HG03039 (cell line): ENCODE data around the gene CASK.
"Not testable (repeated sequence)": the region's sequence is repeated elsewhere in the genome, so short reads cannot be mapped to it uniquely, and the experiment has no call there.

ENCODE experiments used
- ATAC-seq: cut with Tn5 transposase; IDR thresholded peaks from one replicate; pipeline ENCODE4 v1.9.1; 2021; ENCODE audit warnings: mild to moderate bottlenecking, moderate library complexity; ENCODE audit not compliant: unreplicated experiment

CASK gene

GRCh38 chrX:41739871-41740270, 183.5 kb downstream of the CASK start:
- ATAC-seq = no peak

DNA sequence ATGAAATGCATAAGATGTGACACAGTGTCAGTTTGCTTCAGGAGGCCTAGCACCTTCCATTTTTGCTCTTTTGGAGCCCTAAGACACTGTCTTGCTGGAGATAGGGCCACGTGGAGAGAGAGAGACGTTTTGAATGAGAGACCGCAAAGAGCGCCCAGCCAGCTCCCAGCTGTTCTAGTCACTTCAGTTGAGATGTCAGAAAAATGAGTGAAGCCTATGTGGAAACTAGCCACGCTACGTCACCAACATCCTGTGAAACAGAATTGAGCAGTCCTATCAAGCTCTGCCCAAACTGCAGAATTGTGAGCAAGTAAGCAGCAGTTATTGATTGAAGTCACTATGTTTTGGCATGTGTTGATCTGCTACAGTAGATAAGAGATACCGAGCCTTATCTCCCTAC, 186.3 kb downstream of the CASK start:
- no peak for ATAC-seq

GRCh38 chrX:41734530-41734929, 188.8 kb downstream of the CASK start:
- ATAC-seq = no peak

GRCh38 chrX:41733939-41734338, 189.4 kb downstream of the CASK start:
- ATAC-seq = peak; percentile 96

- no peak for ATAC-seq
These were observed 191.1 kb downstream of the CASK start for GRCh38 chrX:41732260-41732659.

- no peak for ATAC-seq
These were observed 193.3 kb downstream of the CASK start for GRCh38 chrX:41730081-41730480.

GRCh38 chrX:41728125-41728524, 195.2 kb downstream of the CASK start:
- no peak for ATAC-seq

DNA sequence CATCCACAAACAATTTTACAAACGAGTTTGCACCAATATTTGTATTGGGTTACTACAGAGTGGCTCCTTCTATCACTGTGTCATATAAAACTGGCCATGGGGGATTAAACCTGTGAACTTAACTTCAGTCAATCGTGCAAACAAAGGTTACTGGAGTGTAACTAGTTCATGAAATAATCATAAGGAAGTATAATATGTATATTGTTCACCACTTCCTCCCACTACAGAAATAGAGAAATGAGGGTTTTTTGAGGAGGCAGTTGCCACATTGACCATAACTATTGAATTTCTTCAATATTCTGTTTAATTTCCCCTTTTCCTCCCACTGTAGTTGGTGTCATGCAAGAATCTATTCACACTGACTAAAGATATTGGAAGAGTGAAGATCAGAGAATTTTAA, 199.5 kb downstream of the CASK start, which contains the start of gene GPR82:
TSS of gene GPR82 (plus strand) at position 356 of the 400 bp plus-strand sequence. CDS start 2,846 bp downstream, outside the sequence.
- no peak for ATAC-seq

DNA sequence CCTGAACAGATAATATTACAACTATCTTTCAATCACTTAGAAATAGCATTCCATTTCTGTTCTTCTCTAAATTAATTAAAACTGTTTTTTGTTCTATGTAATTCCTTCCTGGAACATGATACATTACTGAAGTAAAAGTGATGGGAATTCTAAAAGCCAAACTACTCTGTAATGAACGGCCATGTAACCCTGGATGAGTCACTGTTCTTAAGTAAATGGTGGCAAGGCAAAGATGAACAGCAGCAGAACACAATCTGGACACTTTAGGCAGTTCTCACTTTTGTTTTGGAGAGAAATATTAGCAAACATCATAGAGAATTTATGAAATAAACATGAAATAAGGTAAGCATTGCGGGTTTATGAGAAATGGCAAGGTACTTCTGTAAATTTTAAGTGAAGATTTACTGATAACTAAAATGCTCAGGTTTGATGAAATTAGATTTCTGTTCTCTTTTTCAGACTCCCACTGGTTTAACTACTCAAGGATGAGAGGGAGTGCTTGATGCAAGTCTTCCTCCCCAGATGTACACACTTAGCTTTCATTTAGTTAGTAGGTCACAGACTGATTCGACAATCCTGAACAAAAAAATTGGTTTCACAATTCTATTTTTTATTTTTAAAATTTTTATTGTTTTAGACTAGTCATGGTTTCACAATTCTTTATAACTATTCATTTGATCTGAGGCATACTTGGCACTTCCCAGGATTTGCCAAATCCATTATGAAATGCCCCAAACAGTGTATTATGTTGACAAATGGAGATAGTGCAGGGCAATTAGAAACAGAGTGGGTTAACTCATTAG, 200.3 kb downstream of the CASK start:
- ATAC-seq = no peak

DNA sequence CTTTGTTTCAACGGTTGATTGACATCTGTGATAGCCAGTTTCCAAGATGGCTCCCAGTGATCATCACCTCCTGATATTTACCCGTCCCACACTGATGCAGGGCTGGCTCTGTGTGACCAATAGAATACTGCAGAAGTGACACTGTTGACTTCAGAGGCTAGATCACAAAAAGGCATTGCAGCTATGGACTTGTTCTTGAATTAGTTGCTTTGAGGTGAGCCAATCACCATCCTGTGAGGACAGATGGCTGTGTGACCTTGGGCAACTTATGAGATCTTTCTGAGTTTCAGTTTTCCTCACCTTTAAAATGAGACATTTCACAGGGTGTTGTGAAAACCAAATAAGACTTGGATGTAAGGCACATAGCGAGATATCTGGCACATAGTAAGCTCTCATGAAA, 201.1 kb downstream of the CASK start:
- no peak for ATAC-seq

- no peak for ATAC-seq
These were observed 201.8 kb downstream of the CASK start for GRCh38 chrX:41721590-41721989.

DNA sequence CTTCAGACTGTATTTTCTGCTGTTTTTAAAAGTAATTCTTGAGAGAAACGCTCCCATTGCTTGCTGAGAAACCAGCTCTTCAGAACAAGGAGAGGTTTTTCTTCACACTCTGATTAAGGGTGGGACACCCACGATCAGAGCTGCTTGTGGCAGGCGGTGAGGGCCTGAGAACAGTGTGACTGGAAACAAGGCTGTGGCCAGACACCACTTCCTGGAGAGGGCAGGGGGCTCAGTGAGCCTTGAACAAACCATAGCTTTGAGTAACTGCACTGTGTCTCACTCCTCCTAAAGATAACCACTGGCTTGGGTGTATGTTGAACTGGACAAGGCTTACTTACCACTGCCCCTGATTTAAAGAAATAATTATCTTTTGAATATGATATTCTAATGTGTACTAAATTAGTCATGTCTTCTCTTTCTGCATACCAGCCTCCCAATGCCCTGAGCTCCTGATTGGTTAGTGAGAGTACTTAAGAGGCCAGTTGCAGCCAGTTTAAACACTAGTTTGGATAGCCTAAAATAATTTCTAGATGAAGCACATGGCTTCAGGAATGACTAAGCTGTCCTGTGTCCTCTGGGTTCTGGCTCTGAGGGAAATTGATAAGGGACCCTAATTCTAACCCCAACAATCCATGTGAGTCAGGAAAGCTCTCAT, 203.1 kb downstream of the CASK start:
- peak; percentile 70 for ATAC-seq

DNA sequence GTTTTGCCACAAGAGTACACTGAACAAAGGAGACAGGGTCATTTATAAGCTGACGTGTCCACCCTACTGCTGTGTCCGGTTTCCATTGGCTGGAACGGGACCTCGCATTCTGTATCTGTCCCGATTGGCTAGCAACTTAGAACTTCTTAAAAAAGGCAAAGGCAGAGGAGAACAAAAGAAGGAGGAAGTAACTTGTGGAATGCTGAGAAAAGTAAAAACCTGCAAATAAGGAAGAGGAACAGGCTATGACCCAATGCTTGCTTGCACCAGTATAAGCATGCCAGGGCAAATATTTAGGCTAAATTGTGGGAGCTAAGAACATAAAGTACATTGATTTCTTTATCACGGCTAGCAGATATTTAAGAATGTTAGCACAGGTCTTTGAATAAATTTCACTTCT, 203.7 kb downstream of the CASK start:
- ATAC-seq = not testable (repeated sequence)

GRCh38 chrX:41718481-41719235, 204.7 kb downstream of the CASK start:
- ATAC-seq = no peak

DNA sequence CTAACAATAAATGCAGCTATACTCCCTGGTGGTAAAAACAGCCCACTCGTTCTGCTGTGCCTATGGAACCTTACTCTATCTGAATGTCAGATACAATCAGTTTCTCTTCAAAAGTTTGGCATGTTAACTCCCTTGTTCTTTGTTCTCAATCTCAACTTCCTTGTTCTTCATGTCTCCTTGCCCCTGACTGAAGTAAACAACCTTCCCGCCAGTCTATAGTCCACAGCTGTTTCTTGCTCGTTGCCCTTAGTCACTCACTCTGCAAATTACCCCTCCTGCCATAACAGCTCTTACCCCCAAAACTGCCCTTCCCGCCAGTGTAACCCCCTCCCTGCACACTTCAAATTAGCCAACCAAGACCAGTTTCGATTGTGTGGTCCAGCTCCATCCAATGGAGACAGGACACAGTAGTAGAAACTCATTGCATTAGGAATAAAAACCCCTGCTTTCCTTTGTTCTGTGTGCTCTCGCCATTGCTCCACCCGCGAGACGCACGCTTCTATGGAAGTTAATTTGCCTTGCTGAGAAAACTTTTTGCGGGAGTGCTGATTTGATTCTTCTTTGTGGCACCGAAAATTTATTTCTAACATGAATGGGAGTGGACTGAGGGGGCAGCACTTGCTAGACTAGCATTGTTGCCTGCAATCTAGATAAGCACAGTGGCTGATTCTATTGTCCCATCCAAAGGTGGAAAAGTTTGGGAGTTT, 206.4 kb downstream of the CASK start:
- ATAC-seq = no peak

GRCh38 chrX:41716222-41716621, 207.1 kb downstream of the CASK start:
- no peak for ATAC-seq

GRCh38 chrX:41711021-41711667, 212.2 kb downstream of the CASK start:
- ATAC-seq = no peak

DNA sequence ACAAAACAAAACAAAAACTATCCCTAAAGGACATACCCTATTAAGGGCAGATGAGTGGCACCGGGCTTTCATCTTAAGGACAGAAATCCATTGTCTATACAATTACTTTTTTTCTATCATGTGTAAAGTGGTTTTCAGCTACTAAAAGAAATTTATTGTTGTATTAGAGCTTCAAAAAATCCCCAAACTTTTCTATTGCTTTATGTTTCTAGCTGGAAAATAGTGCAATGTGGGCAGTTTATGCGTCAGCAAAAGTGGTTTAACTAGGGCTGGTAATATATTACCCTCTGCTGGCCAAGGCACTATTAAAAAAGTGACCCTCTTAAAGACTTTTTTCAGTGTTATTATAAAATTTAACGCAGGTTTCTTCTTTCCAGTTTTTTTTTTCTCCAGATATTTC, 214.9 kb downstream of the CASK start:
- ATAC-seq = no peak

- ATAC-seq = no peak
These were observed 216.1 kb downstream of the CASK start for GRCh38 chrX:41707218-41707617.

DNA sequence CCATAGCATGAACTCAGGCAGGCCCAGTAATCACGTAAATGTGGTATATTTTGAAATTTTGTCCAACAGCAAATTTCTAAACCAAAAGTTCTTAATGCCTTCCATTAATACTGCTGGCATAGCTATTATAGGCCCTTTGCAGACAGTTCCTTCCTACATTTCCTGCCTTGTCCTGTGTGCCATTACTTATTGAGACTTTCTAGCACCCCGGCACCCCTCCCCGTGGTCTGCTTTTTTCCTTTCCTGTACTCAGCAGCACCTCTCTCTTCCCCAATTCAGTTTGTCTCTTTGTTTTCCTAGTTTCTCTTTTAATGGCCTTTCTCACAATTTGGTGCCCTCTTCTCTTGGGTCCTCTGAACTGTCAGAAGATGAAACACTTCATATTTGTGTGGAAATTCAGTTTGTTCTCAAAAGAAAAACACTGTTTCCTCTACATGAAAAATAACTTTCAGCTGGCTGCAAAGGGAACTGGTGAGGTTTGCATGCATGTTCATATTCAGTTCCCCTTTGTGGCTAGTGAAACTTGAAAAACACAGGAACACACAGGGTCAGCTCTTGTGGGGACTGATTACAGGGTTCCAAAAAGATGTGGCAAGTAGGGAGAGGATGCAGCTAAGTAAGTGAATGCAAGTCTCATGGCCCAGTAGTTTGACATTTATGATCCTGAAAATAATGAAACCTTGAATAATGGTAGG, 217.5 kb downstream of the CASK start:
- peak; percentile 70 for ATAC-seq
